SK-N-SH treated with all-trans-retinoic acid at 6 μM for 48 hours (cell line): ENCODE data around the gene TADA2A.

ENCODE experiments used
- PATZ1 ChIP-seq: fragments of 250-450 bp; sonication (Bioruptor Pico); IDR thresholded peaks from 2 replicates; pipeline ENCODE4 v1.8.0; 2020; ENCODE audit warnings: mild to moderate bottlenecking, moderate library complexity, borderline replicate concordance
- POU6F1 ChIP-seq: fragments of 250-450 bp; sonication (Bioruptor Pico); IDR thresholded peaks from 2 replicates; pipeline ENCODE4 v1.8.0; 2021; ENCODE audit warnings: low read depth, mild to moderate bottlenecking, moderate library complexity, borderline replicate concordance
- ZC3H10 ChIP-seq: fragments of 250-450 bp; sonication (Bioruptor Pico); IDR thresholded peaks from 2 replicates; pipeline ENCODE4 v1.5.1; 2021; ENCODE audit warnings: mild to moderate bottlenecking, moderate library complexity
- ZFP30 ChIP-seq: fragments of 450-650 bp; formaldehyde crosslinking; IDR thresholded peaks from 2 replicates; pipeline ENCODE4 v1.5.0; 2022; ENCODE audit warnings: mild to moderate bottlenecking, moderate library complexity

- no peak for TF ChIP-seq ZFP30 (CRISPR knock-in tag)
- TF ChIP-seq PATZ1 (CRISPR knock-in tag): no peak
- no peak for TF ChIP-seq ZC3H10 (CRISPR knock-in tag)
- no peak for TF ChIP-seq POU6F1 (CRISPR knock-in tag)
These were observed 81.4 kb downstream of the TADA2A start for GRCh38 chr17:37488009-37488604.
